Activated CD4-positive, alpha-beta memory T cell treated with anti-CD3 and anti-CD28 coated beads for 36 hours (primary cell): ENCODE results near the gene FUT1. TPM values are rescaled to one million over a fixed set of nuclear protein-coding genes. Genes with fewer than 3 reads are reported as not detected.
"Not testable (repeated sequence)": the region's sequence is repeated elsewhere in the genome, so short reads cannot be mapped to it uniquely, and the experiment has no call there.

Experiments
- CTCF ChIA-PET: fragments of 350-600 bp; sonication (Branson Sonifier 250); formaldehyde crosslinking; loops from one replicate; lab custom pipeline; 2021; ENCODE audit warnings: antibody characterized with exemption, inconsistent platforms; lab: Charles Lee
- POLR2A ChIA-PET: fragments of 350-600 bp; sonication (Branson Sonifier 250); formaldehyde crosslinking; loops from one replicate; lab custom pipeline; 2021; ENCODE audit warnings: antibody characterized with exemption; lab: Charles Lee
- DNase-seq: peaks from one replicate; pipeline ENCODE4 v3.0.0-alpha.2; 2020
- H3K27ac Mint-ChIP-seq: one replicate; pipeline ENCODE4 v1.8.0; 2021; ENCODE audit warnings: mixed read lengths
- H3K27me3 Mint-ChIP-seq: one replicate; pipeline ENCODE4 v1.8.0; 2021; ENCODE audit warnings: mixed read lengths
- H3K36me3 Mint-ChIP-seq: one replicate; pipeline ENCODE4 v1.8.0; 2021; ENCODE audit warnings: mixed read lengths
- H3K4me1 Mint-ChIP-seq: one replicate; pipeline ENCODE4 v1.8.0; 2021; ENCODE audit warnings: low read depth, mixed read lengths
- H3K4me3 Mint-ChIP-seq: one replicate; pipeline ENCODE4 v1.8.0; 2021; ENCODE audit warnings: mild to moderate bottlenecking, mixed read lengths
- H3K9me3 Mint-ChIP-seq: one replicate; pipeline ENCODE4 v1.8.0; 2021; ENCODE audit warnings: mixed read lengths
- intact Hi-C: fragments of 100-400 bp; cut with micrococcal nuclease; formaldehyde crosslinking; loops from one replicate; pipeline ENCODE4 v1.15.1; 2023
- total RNA-seq, 2 experiments: library from RNA; stranded (reverse); gene quantifications; one replicate each; pipeline ENCODE4 v1.2.3, GENCODE V29; 2021

Gene FUT1
- total RNA-seq, 2 experiments from 2014 or later, result 0.36 to 0.40 TPM

GRCh38 chr19:48719263-48720171 is 32.9 kb downstream of the FUT1 start, which contains the start of gene MAMSTR:
Gene MAMSTR, minus strand, starts transcription at chr19:48719725. Its CDS starts 694 bp downstream, at chr19:48719031.
- CTCF ChIA-PET, result no interaction called here
- intact Hi-C loops, result loop anchor here (2.0 kb wide), 1 partner anchor 19 kb away; no protein-coding TSS in a partner anchor
- no peaks in the 10 kb centered on the region for H3K27me3 Mint-ChIP-seq
- H3K4me1 Mint-ChIP-seq, result peaks cover 3% of the 10 kb centered on the region
- H3K36me3 Mint-ChIP-seq, result no peaks in the 10 kb centered on the region
- peak within 1 kb of the TSS; percentile 97 for H3K27ac Mint-ChIP-seq
- no peaks in the 10 kb centered on the region for H3K9me3 Mint-ChIP-seq
- peak within 1 kb of the TSS; percentile 89 for H3K4me3 Mint-ChIP-seq
- no peak for DNase-seq
- POLR2A ChIA-PET, result no interaction called here

- ChIA-PET POLR2A (no interaction called here), CTCF (no interaction called here)
- Mint-ChIP-seq H3K9me3 (no peaks in the 10 kb centered on the region), H3K4me1 (peaks cover 3% of the 10 kb centered on the region), H3K27me3 (no peaks in the 10 kb centered on the region), H3K36me3 (no peaks in the 10 kb centered on the region), H3K27ac (no peak overlapping the region), H3K4me3 (no peak overlapping the region)
- intact Hi-C loops, result no loop called here
- DNase-seq, result no peak
Observed at GRCh38 chr19:48718711-48719231, 33.7 kb downstream of the FUT1 start.

DNA sequence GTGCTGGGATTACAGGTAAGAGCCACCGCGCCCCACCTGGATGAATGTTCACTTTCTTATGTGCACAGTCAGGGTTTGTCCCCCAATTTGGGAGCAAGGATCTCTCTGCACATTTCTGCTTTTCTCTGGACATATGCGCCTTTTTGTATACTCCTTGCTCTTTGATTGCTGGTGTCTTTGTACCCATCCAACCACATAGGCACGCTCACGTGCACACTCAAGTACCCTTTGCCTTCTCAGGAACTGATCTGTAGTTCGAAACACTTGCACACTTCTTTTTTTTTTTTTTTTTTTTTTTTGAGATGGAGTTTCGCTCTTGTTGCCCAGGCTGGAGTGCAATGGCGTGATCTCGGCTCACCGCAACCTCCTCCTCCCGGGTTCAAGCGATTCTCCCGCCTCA is 34.3 kb downstream of the FUT1 start:
- H3K27ac Mint-ChIP-seq, CTCF ChIA-PET, H3K4me3 Mint-ChIP-seq: not testable (repeated sequence)

DNA sequence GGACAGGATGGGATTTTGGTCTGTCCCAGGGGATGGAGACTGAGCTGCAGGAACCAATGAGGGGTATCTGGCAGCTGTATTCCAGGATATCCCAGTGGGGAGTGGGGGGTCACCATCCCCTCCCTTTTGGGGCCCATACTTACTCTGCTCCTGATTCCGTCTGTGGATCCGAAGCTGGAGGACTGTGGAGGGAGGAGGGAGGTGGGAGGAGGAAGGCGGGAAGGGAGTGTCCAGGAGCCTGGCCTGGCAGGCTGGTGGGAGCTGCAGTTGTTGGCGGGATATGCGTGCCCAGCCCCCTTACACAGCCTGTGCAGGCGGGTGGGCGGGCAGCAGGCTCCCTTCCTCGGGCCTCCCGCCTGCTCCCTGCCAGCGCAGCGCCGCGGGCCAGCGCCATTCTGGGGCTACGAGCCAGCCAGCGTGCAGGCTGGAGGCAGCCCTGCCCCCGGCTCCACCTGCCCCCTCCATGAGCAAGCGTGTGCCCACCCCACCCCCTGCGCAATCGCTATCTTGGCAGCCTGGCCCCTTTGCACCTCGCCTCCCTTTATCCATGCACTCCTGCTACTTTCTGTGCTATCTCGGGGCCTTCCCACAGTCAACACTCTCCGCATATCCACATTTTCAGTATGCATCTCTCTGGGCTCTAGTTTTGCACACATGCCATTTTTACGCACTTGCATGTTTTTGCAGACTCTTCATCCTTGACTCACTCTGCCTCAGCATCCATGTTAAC is 35.7 kb downstream of the FUT1 start:
- H3K36me3 Mint-ChIP-seq, result no peaks in the 10 kb centered on the region
- H3K4me3 Mint-ChIP-seq, result no peak overlapping the region
- ChIA-PET CTCF (interaction anchor here (1.2 kb wide), 1 partner anchor 41 kb away, joined by 4 read pairs; no protein-coding TSS in a partner anchor), POLR2A (no interaction called here)
- H3K27ac Mint-ChIP-seq, result no peak overlapping the region
- no peaks in the 10 kb centered on the region for H3K27me3 Mint-ChIP-seq
- H3K4me1 Mint-ChIP-seq, result peaks cover 11% of the 10 kb centered on the region
- intact Hi-C loops, result no loop called here
- DNase-seq, result no peak
- H3K9me3 Mint-ChIP-seq, result no peaks in the 10 kb centered on the region

More for the DNA sequence above, 34.3 kb downstream of the FUT1 start:
- H3K4me1 Mint-ChIP-seq, POLR2A ChIA-PET, H3K27me3 Mint-ChIP-seq, DNase-seq, H3K9me3 Mint-ChIP-seq, H3K36me3 Mint-ChIP-seq, intact Hi-C loops: not testable (repeated sequence)

- CTCF ChIA-PET, result interaction anchor here (1.2 to 3.8 kb wide), 2 partner anchors 40 to 41 kb away, joined by 4 to 14 read pairs; no protein-coding TSS in a partner anchor
- intact Hi-C loops, result loop anchor here (2.0 kb wide), 1 partner anchor 69 kb away; the partner anchor contains the start of gene CA11
- POLR2A ChIA-PET, result no interaction called here
Observed at GRCh38 chr19:48715681-48716171, 36.7 kb downstream of the FUT1 start.

GRCh38 chr19:48714759-48715675 is 37.4 kb downstream of the FUT1 start:
- Mint-ChIP-seq H3K4me3 (peak overlapping the region; percentile 79), H3K36me3 (no peaks in the 10 kb centered on the region), H3K27me3 (no peaks in the 10 kb centered on the region), H3K27ac (peak overlapping the region; percentile 74), H3K4me1 (peaks cover 11% of the 10 kb centered on the region), H3K9me3 (peaks cover 7% of the 10 kb centered on the region)
- CTCF ChIA-PET, result interaction anchor here (0.6 to 3.8 kb wide), 4 partner anchors 9 to 229 kb away, joined by 3 to 14 read pairs (median 6); no protein-coding TSS in a partner anchor
- no peak for DNase-seq
- intact Hi-C loops, result loop anchor here (1.0 to 2.0 kb wide), 2 partner anchors 10 to 68 kb away; partner anchors contain the start of gene CA11
- POLR2A ChIA-PET, result interaction anchor here (0.8 to 1.0 kb wide), 3 partner anchors 24 to 269 kb away, joined by 3 read pairs; no protein-coding TSS in a partner anchor

More at GRCh38 chr19:48715681-48716171, 36.7 kb downstream of the FUT1 start:
- peaks cover 7% of the 10 kb centered on the region for H3K9me3 Mint-ChIP-seq
- no peak overlapping the region for H3K27ac Mint-ChIP-seq
- H3K27me3 Mint-ChIP-seq, result no peaks in the 10 kb centered on the region
- peaks cover 11% of the 10 kb centered on the region for H3K4me1 Mint-ChIP-seq
- no peaks in the 10 kb centered on the region for H3K36me3 Mint-ChIP-seq
- no peak for DNase-seq
- peak overlapping the region; percentile 79 for H3K4me3 Mint-ChIP-seq

DNA sequence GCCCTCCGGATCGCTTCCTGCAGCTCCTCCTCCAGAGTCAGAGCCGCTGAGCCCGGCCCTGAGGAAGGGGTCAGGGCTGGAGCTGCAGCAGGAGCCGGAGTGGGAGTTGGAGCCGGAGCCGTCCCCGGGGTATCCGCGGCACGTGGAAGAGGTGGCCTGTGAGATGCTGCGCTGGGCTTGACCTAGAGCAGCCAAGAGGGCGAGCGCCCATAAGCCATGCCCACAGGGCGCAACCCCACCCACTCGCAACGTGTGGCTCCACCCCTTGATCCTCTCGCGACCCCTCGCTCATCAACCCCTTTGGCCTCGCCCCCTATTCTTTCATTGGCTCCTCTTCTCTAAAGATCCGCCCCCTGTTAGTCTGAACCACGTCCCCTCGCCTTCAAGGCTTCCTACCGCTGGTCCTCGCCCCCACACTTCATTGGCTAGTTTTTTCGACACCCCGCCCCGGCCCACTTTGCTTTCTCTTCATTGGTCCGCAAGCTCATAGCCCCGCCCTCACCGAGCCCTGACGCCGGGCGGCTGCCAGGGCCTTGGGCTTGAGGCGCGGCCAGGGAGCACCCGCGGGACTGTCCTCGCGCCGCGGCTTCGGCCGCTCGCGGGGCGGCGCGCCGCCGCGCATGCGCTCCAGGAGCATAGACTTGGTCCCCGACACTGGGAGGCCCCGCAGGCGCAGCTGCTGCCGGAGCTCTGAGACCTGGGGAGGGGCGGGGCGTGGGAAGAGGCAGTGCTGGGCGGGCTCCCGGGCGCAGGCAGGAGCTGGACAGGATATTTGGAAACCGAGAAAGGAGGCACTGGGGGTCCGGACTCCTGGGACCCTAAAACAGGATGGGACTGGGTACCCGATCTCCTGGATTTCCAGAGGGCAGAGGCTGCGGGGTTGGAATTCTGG is 38.3 kb downstream of the FUT1 start:
- CTCF ChIA-PET, result interaction anchor here (0.6 to 3.8 kb wide), 5 partner anchors 10 to 228 kb away, joined by 3 to 14 read pairs (median 4); partner anchors contain the start of gene HSD17B14
- DNase-seq, result peak; percentile 99
- Mint-ChIP-seq H3K27ac (peak overlapping the region; percentile 74), H3K9me3 (peaks cover 7% of the 10 kb centered on the region), H3K27me3 (no peaks in the 10 kb centered on the region), H3K4me1 (peaks cover 11% of the 10 kb centered on the region), H3K36me3 (no peaks in the 10 kb centered on the region), H3K4me3 (peak overlapping the region; percentile 83)
- intact Hi-C loops, result loop anchor here (1.0 to 2.0 kb wide), 2 partner anchors 11 to 67 kb away; partner anchors contain the start of gene CA11
- POLR2A ChIA-PET, result interaction anchor here (0.6 to 1.0 kb wide), 5 partner anchors 12 to 268 kb away, joined by 3 to 4 read pairs (median 3); no protein-coding TSS in a partner anchor

- Mint-ChIP-seq H3K27me3 (no peaks in the 10 kb centered on the region), H3K36me3 (no peaks in the 10 kb centered on the region), H3K27ac (no peak overlapping the region), H3K9me3 (peaks cover 7% of the 10 kb centered on the region), H3K4me3 (peak overlapping the region; percentile 83), H3K4me1 (peaks cover 11% of the 10 kb centered on the region)
- intact Hi-C loops, result no loop called here
- DNase-seq, result no peak
- ChIA-PET CTCF (interaction anchor here (0.6 to 3.8 kb wide), 6 partner anchors 11 to 123 kb away, joined by 3 to 14 read pairs (median 4); partner anchors contain the start of genes CA11 and HSD17B14), POLR2A (interaction anchor here (0.6 to 0.8 kb wide), 2 partner anchors 13 to 27 kb away, joined by 3 to 4 read pairs; no protein-coding TSS in a partner anchor)
Observed at GRCh38 chr19:48713041-48713863, 39.2 kb downstream of the FUT1 start.

DNA sequence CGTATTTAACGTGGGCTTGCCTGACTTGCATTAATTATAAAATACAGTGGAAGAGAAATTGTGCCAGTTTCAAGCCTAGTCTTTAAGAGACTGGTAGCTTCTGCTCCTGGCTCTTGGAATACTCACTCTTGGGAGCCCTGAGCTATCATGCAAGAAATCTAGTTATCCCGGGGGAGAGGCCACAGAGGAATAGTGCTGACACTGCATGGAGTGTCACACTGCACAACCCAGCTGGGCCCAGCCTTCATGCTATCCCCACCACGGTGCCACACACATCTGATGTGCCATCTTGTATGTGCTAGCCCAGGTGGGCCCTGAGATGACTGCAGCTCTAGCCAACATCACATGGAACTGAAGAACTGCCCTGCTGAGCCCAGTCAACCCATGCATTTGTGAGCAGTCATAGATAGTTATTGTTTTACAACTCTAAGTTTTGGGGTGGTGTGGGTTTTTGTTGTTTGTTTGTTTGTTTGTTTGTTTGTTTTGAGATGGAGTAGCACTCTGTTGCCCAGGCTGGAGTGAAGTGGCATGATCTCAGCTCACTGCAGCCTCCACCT is 41.3 kb downstream of the FUT1 start:
- H3K4me3 Mint-ChIP-seq, result no peak overlapping the region
- no peaks in the 10 kb centered on the region for H3K27me3 Mint-ChIP-seq
- DNase-seq, result no peak
- peaks cover 7% of the 10 kb centered on the region for H3K9me3 Mint-ChIP-seq
- peaks cover 11% of the 10 kb centered on the region for H3K4me1 Mint-ChIP-seq
- CTCF ChIA-PET, result no interaction called here
- no peak overlapping the region for H3K27ac Mint-ChIP-seq
- intact Hi-C loops, result no loop called here
- POLR2A ChIA-PET, result no interaction called here
- peaks cover 4% of the 10 kb centered on the region for H3K36me3 Mint-ChIP-seq
